ENCODE measurements around the gene ZNF557.

DNA sequence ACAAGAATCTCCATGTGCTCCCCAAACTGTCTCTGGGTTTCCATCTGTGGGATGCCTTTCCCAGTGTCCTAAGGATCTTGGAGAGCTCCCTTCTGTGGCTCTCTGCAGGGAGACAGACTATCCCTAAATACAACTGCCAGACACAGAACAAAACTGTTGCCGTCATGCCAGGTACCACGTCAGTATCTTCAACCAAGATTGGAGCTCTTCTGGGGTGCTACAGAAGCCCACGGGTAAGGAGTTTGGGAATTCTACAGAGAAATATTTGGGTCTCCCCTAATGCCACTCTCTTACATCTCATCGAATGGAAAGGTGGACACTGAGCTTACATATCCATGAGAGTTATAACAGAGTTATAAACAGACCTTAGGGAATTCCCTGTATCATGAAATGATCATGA lies 6.2 kb upstream of the ZNF557 start:
- TF ChIP-seq CTCF (IDR thresholded peaks at IDR 0.05 in 8 of 11, conservative IDR thresholded peaks at IDR 0.05 in 3 of 11) = no peak
- no peak for TF ChIP-seq POLR2A (IDR thresholded peaks at IDR 0.05)
